GM21526 (cell line): ENCODE measurements around the gene F10.
"Not testable (repeated sequence)": the region's sequence is repeated elsewhere in the genome, so short reads cannot be mapped to it uniquely, and the experiment has no call there.

Experiments
- ATAC-seq: cut with Tn5 transposase; IDR thresholded peaks from one replicate; pipeline ENCODE4 v1.9.1; 2021; ENCODE audit warnings: moderate library complexity; ENCODE audit not compliant: unreplicated experiment, low FRiP score

The F10 gene

DNA sequence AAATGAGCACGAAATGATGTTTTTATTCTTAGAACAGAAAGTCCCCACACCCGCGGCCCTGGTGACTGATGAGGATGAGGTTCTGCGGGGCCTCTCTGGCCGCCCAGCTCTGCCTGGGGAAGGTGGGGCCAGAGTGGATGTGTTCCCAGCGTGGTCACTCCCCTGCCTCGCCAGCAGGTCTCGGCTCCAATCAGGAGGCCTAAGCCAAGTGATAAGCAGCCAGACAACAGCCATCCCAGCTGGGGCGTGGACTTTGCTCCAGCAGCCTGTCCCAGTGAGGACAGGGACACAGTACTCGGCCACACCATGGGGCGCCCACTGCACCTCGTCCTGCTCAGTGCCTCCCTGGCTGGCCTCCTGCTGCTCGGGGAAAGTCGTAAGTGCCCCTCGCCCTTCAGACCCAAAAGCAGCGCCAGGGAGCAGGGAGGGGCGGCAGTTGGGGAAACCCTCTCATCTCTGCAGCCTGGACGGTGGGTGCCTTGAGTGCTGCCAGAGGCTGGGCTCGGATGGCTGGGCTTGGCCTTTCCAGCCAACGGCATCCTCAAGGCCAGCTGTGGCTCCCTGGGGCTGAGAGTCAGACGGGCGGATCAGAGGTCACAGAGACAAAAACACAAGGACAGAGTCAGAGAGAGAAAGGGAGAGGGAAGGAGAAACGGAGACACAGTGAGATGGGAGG, at the start of gene F10:
F10 (plus strand) TSS at position 250 of the 676 bp plus-strand sequence; CDS start at position 307, 57 bp downstream.
- ATAC-seq = no peak

DNA sequence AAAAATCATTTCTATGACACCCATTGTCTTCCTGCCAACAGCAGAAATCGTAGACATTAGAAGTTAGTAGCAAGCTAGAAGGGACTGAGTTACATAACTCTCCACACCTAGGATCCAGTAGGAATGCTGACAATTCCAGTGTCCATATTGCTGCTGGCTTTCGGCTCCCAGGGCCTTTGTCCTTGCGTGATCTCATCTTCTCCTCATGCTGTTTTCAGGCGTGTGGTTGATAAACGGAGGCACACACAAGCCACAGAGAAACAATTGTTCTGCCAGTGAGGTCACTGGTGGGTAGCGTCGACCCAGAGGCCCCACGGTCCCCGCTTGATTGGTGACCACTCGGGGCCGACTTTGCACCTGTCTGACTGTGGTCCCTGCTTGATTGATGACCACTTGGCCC, 48.7 kb upstream of the F10 start:
- ATAC-seq = no peak

DNA sequence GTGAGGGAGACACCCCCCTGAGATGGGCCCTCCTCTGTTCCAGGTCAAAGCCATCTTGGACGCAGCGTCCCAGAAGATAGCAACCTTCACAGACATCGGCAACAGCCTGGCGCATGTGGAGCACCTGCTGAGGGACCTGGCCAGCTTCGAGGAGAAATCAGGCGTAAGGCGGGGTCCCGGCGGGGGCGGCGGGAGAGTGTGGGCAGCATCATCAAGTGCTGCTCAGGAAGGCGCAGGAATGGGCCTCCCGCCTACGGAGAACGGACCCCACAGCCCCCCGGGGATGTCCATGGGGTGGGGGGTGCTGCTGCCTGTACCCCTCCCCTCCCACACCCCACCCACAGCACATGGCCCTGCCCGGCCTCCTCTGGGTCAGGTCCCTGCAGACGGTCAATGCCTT, 48.2 kb upstream of the F10 start:
- no peak for ATAC-seq

DNA sequence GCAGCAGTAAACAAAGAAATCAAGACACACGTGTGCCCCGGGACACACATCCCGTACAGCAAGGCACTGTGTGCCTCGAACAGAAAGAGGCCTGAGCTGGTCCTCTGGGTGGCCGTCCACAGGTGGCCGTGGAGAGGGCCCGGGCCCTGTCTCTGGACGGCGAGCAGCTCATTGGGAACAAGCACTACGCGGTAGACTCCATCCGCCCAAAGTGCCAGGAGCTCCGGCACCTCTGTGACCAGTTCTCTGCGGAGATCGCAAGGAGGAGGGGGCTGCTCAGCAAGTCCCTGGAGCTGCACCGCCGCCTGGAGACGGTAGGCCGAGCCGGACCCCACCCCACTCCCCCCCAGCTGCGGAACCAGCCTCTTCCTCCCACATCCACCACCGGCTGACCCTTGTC, 47.7 kb upstream of the F10 start:
- no peak for ATAC-seq

DNA sequence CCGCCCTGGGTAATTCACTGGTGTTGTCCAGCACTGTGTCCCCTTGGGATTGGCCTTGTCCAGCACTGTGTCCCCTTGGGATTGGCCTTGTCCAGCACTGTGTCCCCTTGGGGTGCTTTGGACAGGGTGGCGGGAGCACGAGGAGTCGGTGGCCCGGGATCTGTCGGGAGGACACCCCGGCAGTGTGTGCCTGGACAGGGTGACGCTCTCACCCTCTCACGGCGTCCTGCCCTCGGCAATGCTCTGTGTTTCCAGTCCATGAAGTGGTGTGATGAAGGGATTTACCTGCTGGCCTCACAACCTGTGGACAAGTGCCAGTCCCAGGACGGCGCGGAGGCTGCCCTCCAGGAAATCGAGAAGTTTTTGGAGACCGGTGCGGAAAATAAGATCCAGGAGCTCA, 46.9 kb upstream of the F10 start:
- ATAC-seq = no peak

DNA sequence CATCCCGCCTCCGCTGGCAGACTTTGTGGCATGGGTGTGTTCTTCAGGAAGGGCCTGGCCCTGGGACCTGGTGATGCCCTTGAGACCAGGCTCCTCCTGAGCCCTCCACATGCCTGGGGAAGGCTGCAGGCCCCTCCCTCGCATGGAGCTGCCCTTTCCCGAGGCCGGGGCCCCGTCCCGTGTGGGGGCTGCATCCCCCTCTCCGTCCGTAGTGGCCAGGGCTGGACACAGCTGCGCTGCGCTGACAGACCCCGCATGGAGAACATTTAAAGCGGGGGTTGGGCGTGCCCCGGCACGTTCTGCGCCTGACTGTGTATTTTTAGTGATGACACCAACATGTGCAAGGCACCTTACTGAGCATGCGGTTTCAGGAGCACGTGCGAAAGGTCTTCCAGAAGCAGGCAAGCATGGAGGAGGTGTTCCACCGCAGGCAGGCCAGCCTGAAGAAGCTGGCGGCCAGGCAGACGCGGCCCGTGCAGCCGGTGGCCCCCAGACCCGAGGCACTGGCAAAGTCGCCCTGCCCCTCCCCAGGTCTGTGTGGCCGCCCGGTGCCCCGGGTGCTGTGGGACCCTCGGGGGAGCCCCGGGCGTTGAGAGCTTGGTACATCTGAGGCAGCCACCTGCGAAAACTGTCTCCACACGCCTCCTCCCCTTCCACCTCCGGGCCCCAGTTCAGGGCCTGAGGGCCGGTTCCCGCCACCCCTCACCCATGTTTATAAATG, 45.8 kb upstream of the F10 start:
- no peak for ATAC-seq

DNA sequence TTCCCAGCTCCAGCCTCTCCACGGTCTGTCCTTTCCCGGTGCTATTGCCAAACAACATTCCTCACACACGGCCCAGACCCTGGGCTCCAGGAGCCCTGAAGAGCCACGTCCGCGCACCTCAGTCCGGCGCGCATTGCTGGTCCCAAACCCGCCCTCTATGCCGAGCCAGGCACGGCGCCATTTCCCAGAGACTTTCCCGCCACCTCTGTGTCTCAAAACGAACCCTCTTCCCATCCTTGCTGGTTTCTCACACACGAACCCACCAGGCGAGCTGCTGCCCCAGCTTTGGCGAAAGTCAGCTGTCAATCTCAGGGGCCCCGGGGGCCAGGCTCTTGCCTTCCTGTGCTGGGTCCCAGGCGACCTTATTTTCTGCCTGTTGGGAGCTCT, 45.0 kb upstream of the F10 start:
- ATAC-seq = no peak

DNA sequence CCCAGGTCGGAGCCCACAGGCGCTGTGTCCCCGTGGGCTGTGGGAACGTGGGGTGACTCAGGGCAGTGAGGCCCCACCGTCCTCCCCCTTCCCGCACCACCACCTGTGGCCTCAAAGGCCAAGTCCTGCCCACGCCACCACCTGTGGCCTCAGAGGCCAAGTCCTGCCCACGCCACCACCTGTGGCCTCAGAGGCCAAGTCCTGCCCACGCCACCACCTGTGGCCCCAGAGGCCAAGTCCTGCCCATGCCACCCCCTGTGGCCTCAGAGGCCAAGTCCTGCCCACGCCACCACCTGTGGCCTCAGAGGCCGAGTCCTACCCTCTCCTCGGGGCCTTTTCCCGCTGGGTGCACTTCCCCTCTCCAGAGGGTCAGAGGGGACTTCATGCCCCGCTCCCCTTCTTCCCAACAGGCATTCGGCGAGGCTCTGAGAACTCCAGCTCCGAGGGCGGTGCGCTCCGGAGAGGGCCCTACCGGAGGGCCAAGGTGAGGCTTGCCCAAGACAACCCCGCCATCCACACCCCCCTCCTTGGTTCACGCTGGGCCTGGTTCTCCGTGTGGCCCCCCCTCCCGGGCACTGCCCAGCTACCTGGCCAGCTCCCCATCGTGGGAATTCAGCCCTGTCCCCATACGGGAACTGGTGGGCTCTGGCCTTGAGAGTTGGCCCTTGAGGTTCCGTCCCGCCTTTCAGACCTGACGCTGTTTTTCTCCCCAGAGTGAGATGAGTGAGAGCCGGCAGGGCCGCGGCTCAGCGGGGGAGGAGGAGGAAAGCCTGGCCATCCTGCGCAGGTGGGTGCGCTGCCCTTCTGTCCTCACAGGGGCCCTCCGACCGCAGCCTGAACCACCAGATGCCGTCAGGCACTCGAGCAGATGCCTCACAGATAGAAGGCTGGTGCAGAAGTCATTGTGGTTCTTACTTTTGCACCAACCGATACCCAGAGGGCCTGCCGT, 44.4 kb upstream of the F10 start:
- no peak for ATAC-seq

DNA sequence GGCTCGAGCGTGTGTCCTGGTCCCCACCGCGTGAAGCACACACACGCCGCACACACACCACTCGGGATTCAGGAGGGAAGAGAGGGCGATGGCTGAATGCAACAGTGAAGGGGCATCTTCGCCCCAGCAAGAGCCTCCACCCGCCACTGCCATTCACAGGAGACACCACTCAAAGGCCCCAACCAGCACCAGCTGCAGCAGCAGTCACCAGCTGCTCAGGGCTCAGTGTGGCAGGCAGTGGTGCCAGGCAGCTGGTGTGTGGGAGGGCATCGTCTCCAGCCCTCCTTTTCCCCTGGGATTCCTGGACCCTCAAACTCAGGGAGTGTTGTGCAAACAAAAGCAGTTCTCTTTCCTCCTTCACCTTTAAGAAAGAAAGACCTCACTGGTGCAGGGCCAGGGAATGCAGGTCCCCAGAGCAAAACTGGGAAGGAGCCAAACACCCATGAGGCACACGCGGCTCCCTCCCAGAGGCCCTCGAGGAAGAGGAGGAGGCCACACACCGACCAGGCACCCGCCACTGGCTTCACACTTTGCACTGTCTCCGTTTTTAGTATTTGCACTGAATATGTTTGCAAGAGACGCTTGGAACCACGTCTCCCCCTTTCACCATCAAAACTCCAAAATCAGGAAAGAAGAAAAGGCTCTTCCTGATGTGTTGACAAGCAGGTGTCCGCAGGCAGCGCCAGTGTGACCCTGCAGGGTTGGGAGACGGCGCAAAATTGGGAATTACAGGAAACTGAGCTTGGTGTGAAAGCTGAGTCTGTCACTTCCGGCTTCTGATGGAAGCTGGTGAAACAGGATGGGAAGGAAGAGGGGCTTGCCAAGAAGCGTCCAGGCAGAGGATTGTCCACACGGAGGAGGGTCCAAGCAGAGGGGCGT, 43.5 kb upstream of the F10 start:
- no peak for ATAC-seq

DNA sequence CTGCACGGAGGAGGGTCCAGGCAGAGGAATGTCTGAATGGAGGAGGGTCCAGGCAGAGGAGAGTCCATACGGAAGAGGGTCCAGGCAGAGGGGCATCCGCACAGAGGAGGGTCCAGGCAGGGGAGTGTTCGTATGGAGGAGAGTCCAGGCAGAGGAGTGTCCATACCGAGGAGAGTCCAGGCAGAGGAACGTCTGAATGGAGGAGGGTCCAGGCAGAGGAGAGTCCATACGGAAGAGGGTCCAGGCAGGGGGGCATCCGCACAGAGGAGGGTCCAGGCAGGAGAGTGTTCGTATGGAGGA, 42.9 kb upstream of the F10 start:
- not testable (repeated sequence) for ATAC-seq

DNA sequence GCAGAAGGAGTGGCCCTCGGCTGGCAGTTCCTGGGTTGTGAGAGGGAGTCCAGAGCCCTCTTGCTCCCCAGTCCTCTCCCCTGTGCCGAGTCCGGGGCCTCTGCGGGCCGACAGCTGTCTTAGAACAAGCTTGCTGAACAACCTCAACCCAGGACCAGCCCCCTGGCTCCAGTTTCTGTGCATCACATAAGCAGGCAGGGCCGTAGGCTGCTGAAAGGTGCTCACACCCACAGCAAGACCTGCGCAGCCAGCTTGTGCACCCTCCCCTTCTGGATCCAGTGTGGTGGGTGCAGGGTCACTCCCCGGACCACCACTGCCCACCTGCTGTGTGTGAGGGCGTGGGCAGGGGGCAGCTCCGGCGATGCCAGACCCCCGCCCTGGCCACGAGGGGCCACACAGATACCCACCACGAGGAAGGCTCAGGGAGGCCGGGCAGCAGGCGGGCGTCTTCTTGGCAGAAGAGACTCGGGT, 42.2 kb upstream of the F10 start:
- no peak for ATAC-seq

DNA sequence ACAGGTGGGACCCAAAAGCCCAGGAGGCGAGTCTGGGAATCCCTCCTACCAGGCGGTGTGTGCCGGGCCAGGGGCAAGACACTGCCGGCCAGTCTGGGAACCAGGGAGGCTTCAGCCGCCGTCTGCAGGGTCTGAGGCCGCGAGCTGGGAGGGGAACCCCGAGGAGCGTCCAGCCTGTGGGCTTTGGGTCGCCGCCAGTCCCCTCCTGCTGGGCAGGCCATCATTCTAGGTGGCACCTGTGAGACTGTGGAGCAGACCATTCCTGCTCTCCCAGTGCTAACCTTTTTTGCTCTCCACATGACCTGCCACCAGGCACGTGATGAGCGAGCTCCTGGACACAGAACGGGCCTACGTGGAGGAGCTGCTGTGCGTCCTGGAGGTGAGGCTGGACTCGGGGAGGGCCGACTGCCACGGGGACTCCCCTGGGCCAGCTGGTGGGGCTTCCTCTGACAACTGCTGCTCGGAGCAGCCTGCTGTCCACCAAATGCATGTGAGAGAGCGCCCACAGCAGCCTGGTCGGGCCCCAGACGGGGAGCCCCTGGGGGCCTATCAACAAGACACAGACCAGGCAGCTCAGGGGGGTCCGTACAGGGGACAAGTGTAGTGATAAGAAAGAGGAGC, 41.6 kb upstream of the F10 start:
- ATAC-seq = no peak

DNA sequence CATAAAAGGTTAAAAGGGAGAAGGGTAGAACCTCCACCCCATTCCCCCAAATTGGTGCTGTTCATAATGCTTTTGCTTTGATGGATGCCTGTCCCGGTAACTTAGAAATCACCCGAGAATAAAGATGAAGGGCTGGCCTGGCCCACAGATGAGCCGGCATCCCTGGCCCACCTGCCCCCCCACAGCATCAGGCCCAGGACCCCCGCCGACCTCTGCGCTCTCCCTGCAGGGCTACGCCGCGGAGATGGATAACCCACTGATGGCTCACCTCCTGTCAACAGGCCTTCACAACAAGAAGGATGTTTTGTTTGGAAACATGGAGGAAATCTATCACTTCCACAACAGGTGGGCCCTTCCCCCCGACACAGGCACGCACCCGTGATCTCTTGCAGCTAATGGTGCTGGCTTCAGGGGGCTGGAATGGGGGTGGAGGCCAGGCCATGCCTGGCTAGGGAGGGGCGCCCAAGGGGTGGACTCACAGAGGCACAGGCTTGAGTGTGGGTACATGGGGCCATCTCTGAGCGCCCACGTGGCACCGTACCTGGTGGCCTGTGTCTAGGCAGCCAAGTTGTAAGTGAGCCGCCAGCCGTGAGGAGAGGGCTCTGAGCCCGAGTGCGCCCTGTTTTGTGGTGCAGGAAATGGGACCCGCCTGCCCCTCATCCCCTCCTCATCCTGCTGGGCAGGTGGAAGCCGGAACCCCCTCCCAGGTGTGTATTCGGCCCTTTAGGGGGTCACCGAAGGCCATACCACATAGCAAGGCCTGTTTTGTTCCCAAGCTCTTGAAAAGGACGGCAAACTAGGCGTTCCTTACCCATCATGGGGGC, 40.2 kb upstream of the F10 start:
- no peak for ATAC-seq

DNA sequence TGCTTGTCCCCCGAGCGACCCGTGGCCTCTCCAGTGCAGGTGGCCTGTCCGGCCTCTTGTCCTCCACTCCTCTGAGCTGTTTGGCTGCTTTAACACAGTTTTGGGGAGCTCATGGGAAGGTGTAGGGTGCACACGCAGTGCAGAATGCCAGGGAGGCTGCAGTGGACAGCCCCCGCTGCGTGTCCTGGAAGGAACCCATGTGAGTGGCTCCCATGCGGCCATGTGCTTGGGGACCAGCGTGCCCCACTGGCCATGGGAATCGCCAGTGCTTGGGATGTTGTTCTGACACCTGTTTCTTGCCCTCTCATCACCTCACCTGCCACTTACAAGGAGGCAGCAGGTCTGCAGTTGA, 39.6 kb upstream of the F10 start:
- no peak for ATAC-seq

DNA sequence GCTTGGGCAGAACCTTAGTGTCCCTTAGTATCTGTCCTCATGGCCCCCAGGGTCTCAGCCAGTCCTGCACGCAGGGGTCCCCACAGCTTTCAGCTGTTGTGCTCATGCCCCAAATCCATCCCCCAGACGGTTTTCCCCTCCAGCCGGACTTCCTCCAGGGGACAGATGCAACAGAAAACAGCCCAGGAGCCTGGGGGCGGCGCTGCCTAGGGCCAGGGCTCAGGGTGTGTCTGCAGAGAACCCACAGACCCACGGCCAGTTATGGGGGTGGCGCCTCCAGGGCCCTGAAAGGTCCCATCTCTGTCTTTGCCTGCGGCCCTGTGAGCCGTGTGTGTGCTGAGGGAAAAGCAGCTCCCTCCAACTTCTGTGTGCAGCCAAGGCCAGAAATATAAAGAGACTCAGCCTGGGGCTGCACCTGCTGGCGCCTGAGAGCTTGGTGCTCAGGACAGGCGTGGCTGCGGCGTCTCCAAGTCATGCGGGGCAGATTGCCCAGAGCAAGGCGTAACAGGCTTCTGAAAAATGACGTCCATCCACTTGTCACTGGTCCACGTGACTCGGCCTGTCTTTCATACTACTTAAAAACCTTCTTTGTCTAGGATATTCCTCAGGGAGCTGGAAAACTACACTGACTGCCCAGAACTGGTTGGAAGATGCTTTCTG, 39.1 kb upstream of the F10 start:
- no peak for ATAC-seq

DNA sequence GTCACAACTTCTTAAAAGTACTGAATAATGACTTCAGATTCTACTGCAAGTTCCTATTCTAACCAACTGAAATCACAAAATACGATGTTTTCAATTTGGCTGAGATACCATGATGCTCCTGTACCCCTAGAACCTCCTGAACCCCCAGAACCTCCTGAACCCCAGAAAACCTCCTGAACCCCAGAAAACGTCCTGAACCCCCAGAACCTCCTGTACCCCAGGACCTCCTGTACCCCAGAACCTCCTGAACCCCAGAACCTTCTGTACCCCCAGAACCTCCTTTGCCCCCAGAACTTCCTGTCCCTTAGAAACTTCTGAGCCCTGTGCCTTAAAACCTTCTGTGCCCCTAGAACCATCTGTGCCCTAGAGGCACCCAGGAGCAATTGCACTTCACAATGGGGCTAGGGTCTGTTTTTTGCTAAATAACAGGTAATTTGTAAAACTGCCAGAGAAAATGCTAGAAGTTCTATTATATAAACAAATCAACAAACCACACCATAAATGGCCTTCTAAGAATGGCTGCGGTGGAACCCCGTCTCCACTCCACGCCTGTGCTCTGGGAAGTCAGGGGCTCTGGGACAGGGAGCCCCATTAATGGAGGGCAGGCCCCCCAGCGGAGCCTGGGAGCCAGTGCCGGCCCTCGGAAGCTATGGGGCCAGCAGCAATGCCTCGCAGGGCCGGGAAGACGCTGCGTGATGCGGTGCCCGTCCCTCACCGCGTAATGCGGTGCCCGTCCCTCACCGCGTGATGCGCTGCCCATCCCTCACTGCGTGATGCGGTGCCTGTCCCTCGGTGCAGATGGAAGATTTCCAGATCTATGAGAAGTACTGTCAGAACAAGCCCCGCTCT, 38.3 kb upstream of the F10 start:
- no peak for ATAC-seq

DNA sequence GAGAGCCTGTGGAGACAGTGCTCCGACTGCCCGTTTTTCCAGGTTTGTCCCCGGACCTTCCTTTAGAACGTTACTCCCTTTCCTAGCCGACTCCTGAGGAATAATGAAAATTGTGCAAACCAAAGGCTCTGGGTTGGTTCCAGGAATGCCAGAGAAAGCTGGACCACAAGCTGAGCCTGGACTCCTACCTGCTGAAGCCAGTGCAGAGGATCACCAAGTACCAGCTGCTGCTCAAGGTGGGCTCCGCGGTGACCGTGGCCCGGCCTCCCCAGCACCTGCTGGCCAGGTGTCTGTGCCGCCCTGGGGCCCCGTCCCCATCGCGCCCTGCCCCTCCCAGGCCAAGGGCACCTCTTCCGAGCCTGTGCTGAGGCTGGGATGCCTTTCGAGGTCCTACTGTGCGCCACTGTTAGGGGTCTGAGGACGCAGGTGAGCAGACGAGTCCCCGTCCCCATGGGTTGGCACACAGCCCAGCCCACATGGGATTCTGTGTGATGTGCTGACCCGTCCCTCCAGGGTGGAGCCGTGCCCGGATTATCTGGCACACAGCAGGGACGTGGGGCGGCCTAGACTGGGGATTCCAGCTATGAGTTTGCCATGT, 37.6 kb upstream of the F10 start:
- ATAC-seq = no peak
